ENCODE results near the gene ANKRD37. TPM values are rescaled to one million over a fixed set of nuclear protein-coding genes. Genes with fewer than 3 reads are reported as not detected.
A peak's percentile ranks its signal among the peaks of the same experiment; 100 is the strongest.

ANKRD37 gene
- total RNA-seq, 1 donor = 5.0 TPM

DNA sequence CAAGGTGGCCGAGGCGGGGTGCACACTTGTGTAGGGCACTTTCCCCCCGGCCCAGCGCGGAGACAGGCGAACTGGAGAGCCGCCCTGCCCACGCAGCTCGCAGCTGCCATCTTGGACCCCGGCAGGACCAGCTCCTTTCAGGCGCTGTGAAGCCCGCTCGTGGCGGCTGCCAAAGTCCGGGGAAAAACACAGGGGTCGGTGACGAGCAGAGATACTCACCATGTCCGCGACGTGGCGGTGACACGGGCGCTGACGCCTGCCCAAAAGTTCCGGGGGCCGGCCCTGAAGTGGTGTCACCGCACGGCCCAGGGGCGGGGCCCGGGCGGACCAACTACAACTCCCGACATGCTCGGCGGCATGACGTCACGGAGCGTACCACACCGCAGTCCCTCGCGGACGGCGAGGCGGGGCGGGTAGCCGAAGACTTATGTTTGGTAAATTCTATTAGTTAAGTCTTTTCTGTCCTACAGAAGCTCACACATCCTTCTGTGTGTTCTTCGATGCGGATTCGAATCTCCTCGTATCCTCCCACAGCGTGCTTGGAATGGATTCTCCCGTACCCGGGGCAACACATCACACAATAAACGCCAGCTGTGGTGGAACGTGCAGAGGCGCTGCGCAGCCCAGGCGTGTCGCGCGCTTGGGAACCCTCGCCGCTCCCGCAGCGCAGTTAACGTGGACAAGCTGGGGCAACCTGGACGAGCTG lies 29.2 kb downstream of the ANKRD37 start, which contains the start of gene UFSP2:
Gene UFSP2 (minus strand): TSS at position 318 of the 706 bp plus-strand sequence. CDS start 96 bp downstream, at position 222.
- TF ChIP-seq, protein P1, sequence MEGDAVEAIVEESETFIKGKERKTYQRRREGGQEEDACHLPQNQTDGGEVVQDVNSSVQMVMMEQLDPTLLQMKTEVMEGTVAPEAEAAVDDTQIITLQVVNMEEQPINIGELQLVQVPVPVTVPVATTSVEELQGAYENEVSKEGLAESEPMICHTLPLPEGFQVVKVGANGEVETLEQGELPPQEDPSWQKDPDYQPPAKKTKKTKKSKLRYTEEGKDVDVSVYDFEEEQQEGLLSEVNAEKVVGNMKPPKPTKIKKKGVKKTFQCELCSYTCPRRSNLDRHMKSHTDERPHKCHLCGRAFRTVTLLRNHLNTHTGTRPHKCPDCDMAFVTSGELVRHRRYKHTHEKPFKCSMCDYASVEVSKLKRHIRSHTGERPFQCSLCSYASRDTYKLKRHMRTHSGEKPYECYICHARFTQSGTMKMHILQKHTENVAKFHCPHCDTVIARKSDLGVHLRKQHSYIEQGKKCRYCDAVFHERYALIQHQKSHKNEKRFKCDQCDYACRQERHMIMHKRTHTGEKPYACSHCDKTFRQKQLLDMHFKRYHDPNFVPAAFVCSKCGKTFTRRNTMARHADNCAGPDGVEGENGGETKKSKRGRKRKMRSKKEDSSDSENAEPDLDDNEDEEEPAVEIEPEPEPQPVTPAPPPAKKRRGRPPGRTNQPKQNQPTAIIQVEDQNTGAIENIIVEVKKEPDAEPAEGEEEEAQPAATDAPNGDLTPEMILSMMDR (IDR thresholded peaks at IDR 0.05; ENCODE audit: insufficient read depth, low read length) = no peak
- H3K4me3 ChIP-seq (ENCODE audit: low read depth, low read length) = peak within 1 kb of the TSS; percentile 92
- peak; percentile 93 for DNase-seq (ENCODE audit: low read depth)

DNA sequence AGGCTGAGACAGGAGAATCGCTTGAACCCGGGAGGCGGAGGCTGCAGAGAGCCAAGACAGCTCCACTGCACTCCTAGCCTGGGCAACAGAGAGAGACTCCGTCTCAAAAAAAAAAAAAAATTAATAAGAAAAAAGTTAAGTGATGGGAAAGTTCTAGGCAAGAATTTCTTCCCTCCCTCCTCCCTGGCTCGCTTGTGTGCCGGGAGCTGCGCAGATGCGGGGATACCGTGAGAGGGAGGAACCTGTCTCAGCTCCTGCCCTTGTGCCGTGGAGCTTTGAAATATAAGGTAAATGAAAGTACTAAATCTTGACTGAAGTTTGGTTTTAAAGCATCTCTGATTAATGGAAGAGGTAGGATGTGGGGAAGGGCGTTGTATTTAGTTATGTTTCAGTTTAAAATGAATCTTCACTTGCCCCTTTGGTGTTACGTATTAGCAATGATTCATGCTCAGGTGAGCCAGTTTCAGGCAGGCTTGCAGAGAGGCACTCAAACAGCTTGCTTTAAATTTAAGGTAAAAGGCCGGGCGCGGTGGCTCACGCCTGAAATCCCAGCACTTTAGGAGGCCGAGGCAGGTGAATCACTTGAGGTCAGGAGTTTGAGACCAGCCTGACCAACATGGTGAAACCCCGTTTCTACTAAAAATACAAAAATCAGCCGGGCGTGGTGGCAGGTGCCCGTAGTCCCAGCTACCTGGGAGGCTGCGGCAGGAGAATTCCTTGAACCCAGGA lies 30.5 kb downstream of the ANKRD37 start:
- TF ChIP-seq, protein P1 (IDR thresholded peaks at IDR 0.05; ENCODE audit: insufficient read depth, low read length) = no peak
- no peak overlapping the region for H3K4me3 ChIP-seq (ENCODE audit: low read depth, low read length)
- no peak for DNase-seq (ENCODE audit: low read depth)

DNA sequence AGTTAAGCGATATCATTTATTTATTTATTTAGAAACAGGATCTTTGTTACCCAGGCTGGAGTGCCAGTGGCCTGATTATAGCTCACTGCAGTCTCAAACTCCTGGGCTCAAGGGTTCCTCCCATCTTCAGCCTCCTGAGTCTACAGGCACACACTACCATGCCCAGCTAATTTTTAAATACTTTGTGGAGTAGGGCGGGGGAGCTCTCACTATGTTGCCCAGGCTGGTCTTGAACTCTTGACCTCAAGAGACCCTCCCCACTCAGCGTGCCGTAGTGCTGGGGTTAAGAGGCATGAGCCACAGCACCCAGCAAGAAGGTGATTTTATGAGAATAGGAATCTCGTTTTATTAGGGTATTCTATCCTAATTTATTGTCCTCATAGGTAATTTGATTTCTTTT lies 33.0 kb downstream of the ANKRD37 start:
- DNase-seq (ENCODE audit: low read depth) = no peak
- TF ChIP-seq, protein P1 (IDR thresholded peaks at IDR 0.05; ENCODE audit: insufficient read depth, low read length) = no peak
- no peak overlapping the region for H3K4me3 ChIP-seq (ENCODE audit: low read depth, low read length)

DNA sequence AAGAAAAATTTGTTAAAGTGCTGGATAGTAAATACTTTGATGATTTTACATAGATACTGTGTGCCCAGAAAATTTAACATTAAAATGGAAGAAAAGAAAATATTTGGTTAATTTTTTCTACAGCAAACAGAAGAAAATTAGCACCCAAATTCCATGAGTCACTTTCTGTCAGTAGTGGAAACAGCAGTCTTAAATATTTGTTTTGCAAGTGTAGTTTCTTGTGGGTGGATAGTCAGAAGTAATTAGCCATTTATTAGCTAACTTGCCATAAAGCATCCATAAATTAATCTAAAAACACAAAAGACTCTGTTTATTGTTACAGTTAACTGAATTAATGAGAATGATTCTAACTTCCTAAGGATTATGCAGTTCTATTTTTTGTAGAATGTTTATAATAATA lies 38.8 kb downstream of the ANKRD37 start:
- no peak overlapping the region for H3K4me3 ChIP-seq (ENCODE audit: low read depth, low read length)
- TF ChIP-seq, protein P1 (IDR thresholded peaks at IDR 0.05; ENCODE audit: insufficient read depth, low read length) = no peak
- no peak for DNase-seq (ENCODE audit: low read depth)

DNA sequence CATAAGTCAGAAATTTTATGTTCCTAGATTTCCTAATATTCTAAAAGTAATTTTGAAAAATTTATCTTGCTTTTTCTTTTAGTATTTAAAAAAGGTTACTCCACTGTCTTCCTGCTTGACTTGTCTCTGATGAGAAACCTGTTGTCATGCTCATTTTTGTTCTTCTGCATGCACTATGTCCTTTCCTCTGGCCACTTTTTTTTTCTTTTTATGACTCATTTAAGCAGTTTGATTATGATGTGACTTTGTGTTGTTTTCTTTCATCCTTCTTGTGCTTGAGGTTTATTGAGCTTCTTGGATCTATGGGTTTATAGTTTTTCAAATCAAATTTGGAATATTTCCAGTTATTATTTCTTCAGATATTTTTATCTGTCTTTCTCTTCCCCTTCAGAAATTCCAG lies 41.2 kb downstream of the ANKRD37 start:
- no peak overlapping the region for H3K4me3 ChIP-seq (ENCODE audit: low read depth, low read length)
- DNase-seq (ENCODE audit: low read depth) = no peak
- TF ChIP-seq, protein P1 (IDR thresholded peaks at IDR 0.05; ENCODE audit: insufficient read depth, low read length) = no peak

DNA sequence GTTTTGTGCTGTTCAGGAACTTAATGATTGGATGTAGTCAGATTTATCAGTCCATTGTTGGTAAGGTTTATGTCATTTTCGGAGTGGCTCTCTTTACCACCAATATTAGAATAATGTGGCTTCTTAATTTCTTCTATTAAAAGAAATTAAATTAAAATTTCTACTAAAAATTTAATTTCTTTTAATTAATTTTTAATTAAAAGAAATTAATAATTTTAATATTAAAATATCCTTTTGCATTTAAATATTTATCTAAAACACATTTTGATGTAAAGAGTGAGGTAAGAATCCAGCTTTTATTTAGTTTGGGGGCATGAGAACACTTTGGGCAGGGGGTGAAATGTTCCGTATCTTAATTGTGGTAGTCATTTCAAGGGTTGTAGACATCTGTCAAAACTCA lies 44.8 kb downstream of the ANKRD37 start:
- TF ChIP-seq, protein P1 (IDR thresholded peaks at IDR 0.05; ENCODE audit: insufficient read depth, low read length) = no peak
- no peak overlapping the region for H3K4me3 ChIP-seq (ENCODE audit: low read depth, low read length)
- no peak for DNase-seq (ENCODE audit: low read depth)
